Myocyte (in vitro differentiated cells): Measurements from ENCODE around the gene RNF113B. TPM values are rescaled to one million over a fixed set of nuclear protein-coding genes. Genes with fewer than 3 reads are reported as not detected.
A peak's percentile ranks its signal among the peaks of the same experiment; 100 is the strongest.

Source experiments
- DNase-seq: peaks from one replicate; pipeline ENCODE4 v3.0.0-alpha.2; 2012; ENCODE audit warnings: low read depth
- total RNA-seq: library from RNA; depleted of rRNA; stranded (reverse); fragments of >200 nt; gene quantifications from 2 replicates; pipeline ENCODE4 v1.2.3, GENCODE V29; 2014

RNF113B gene
- total RNA-seq, 1 donor from 2014 or later: not detected

- no peak for DNase-seq
Observed at GRCh38 chr13:98204546-98204945, 27.5 kb upstream of the RNF113B start.

GRCh38 chr13:98203646-98204326 lies 26.7 kb upstream of the RNF113B start:
- DNase-seq: no peak

- no peak for DNase-seq
Observed at GRCh38 chr13:98201984-98202383, 24.9 kb upstream of the RNF113B start.

- no peak for DNase-seq
Observed at GRCh38 chr13:98201189-98201588, 24.1 kb upstream of the RNF113B start.

DNA sequence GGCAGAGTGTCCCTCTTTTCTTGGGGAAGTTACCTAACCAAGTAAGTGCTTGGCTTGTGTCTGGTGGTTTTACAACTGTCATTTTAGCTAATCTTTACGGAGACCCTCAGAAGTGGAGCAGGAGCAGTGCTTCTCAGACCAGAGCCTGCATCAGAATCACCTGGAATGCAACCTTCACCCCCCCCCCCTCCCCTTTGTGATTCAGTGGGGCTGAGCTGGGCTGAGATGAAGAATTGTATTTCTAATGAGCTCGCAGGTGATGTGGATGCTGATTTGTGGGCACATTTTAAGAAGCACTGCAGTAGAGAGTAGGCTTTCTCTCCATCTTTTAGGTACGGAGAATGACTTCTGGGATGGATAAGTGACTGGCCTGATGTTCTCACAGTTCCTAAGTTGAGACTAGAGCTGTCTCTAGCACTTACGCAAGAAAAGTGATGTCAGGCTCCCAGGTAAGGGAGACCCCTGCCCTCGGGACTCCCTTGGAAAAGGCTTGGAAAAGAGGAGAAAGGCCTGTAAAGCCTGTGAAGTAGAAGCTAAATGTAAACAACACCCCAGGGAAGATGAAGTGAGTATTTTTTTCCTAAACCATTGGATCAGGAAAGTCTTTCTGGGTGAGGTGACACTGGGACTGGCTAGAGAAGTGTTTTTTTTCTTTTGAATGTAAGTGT lies 23.3 kb upstream of the RNF113B start:
- no peak for DNase-seq

DNA sequence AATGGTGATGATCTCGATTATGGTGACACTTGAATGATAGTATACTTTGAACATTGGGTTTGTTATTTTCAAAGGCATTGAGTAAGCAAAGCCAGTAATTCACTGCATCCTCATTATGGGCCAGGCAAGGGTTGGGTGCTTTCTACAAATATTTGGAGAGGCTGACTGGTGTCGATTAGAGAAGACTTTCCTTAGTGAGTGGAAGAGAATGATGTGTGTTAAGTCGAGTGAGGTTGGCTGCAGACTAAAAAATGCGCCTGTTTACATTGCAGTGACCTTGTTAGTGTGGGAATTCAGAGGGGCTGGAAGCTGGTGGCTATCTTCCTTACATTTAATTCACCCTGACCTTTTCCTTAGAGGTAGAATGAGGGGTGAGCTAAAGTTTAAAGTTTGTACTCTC lies 22.4 kb upstream of the RNF113B start:
- no peak for DNase-seq

GRCh38 chr13:98198683-98199082 lies 21.6 kb upstream of the RNF113B start:
- no peak for DNase-seq

DNA sequence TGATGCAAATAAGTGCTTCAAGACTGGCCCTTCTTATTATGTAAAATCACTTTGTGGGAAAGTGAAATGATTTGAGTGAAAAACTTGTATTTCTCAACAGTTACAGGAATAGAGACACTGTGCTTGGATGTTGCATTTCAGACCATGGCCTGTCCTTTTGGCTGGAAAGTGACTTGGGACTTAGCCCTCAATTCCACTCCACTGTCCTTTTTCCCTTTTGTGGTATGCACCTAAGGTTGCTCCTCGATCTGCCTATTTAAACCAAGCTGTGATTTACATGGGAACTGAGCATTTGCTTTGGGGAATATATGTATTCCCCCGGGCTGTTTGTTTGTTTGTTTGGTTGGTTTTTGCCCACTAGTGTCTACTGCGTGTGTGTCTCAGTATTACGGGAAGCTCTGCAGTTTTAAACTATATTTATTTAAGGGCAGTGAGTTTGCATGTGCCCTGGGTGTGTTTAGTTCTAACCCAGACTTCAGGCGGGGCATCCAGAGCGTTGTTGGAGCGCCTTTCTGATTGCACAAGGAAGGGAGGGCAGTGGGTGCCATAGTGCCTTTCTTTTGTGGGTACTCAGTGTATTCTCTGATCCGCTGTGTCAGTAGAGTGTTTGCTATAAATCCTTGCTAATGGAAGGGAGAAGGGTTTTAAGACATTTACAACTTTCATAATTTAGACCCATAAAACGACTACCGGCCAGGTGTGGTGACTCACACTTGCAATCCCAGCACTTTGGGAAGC lies 18.2 kb upstream of the RNF113B start:
- no peak for DNase-seq

- DNase-seq: no peak
Observed at GRCh38 chr13:98192008-98192407, 14.9 kb upstream of the RNF113B start.

GRCh38 chr13:98190889-98191444 lies 13.9 kb upstream of the RNF113B start:
- DNase-seq: peak; percentile 12

GRCh38 chr13:98189841-98190505 lies 12.9 kb upstream of the RNF113B start:
- no peak for DNase-seq

- DNase-seq: no peak
Observed at GRCh38 chr13:98188544-98189166, 11.6 kb upstream of the RNF113B start.

DNA sequence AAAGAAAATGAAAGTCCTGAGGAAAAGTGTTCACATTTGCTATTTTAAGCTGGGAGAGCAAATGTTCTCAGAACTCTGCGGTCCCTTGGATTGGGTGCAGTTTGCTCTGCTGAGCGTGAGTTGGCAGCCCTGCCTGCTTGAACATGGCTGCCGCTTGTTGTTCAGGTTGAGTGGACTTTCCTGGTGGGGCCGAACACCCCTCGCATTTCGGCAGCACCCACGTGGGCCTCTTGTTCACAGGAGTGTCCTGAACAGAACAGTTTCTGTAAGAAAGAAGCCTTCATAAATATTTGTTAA lies 10.8 kb upstream of the RNF113B start:
- peak; percentile 25 for DNase-seq

DNA sequence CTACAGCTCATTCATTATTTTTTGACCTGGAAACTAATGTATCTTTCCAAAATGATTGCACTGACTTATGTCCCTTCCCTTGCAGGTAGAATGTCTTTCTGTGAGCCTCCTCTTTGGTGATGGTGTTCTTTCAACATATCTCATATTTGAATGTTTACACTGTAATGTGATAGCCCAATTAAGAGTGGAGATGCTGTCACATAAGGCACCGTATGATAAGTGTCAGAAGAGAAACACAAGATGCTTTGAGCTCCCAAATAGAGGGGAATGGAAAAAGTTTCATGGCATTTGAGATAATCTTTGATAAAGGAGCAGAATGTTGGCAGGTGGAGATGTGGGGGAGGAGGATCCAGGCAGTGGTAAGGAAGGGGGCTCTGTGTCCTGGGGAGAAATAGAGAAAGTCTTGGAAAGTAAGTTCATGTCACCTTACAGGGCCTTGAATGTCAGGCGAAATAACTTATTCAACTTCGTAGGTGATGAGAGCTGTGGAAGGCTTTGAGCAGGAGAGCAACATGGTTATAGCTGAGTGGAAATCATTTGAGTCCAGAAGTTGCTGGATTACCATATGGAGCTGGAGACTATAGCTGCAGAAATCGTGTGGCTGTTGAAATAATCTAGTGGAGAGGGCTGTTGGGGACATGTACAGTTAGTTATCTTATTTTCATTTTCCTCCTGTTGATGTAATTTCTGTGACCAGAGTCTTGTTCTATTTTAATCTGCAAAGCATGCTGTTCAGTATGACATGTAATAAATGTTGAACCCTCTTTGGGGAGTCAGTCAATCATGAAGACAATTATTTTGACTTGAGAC lies 10.3 kb upstream of the RNF113B start:
- DNase-seq: no peak

DNA sequence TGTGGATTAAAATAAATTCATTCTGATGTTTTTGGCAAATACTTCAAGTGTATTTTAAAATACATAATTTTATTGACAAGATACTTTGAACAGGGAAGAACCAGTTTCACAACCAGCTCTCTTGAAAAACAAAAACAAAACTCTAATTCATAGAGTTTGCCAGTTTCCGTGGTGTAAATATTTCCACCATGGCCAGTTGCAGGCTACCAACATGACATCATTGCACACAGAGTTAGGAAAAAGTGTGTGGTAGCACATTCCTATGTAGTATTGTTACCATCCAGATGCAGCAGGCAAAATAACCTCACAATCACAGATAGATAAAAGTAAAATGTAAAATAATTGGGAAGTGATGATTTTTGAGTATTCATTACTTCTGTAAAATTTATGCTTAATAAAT lies 7.7 kb upstream of the RNF113B start:
- DNase-seq: peak; percentile 35

- peak; percentile 57 for DNase-seq
Observed at GRCh38 chr13:98182589-98182988, 5.5 kb upstream of the RNF113B start.

DNA sequence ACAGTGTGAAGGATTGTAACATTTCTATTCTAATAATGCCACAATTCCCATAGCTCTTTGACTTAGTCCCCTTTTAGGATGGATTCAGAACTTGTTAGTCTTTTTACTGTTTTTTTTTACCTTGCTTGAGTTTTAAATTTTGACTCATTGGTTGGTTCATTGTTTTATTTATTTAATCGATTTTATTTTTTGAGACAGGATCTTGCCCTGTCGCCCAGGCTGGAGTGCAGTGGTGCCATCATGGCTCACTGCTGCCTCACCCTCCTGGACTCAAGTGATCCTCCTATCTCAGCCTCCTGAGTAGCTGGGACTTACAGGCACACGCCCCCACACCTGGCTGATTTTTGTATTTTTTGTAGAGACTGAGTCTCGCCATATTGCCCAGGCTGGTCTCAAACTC lies 5.1 kb upstream of the RNF113B start:
- no peak for DNase-seq

GRCh38 chr13:98181111-98181815 lies 4.2 kb upstream of the RNF113B start:
- no peak for DNase-seq

DNA sequence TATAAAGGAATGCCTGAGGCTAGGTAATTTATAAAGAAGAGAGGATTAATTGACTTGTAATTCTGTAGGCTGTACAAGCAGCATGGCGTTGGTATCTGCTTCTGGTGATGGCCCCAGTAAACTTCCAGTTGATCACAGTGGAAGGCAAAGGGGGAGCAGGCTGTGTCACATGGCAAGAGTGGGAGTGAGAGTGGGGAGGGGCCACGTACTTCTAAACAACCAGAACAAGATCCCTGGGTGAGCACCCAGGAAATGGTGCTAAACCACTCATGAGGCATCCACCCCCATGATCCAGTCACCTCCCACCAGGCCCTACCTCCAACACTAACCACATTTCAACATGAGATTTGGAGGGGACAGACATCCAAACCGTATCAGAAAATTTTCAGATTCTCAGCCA lies 3.0 kb upstream of the RNF113B start:
- DNase-seq: no peak

DNA sequence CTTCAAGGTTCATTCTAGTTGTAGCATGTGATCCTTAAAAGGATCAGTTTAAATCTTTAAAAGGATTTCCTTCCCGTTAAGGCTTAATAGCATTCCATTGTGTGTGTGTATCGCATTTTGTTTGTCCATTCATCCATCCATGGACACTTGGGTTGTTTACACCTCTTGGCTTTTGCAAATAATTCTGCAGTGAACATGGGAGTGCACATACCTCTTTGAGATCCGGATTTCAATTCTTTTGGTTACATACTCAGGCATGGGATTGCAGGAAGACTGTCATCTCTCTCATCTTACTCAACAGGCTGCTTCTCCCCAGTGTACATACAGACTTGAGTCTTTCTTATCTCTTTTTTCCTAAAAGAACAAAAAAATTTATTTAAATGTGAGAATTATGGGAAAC lies 1.2 kb downstream of the RNF113B start:
- DNase-seq: no peak
